ENCODE data around the gene CLEC3B.
"Not testable (repeated sequence)": the region's sequence is repeated elsewhere in the genome, so short reads cannot be mapped to it uniquely, and the experiment has no call there.

CLEC3B gene

GRCh38 chr3:45037720-45038455, 11.8 kb downstream of the CLEC3B start:
- peak; percentile 58 for DNase-seq

GRCh38 chr3:45041666-45042065, 15.6 kb downstream of the CLEC3B start:
- no peak for DNase-seq

GRCh38 chr3:45042162-45042561, 16.1 kb downstream of the CLEC3B start:
- DNase-seq, result no peak

DNA sequence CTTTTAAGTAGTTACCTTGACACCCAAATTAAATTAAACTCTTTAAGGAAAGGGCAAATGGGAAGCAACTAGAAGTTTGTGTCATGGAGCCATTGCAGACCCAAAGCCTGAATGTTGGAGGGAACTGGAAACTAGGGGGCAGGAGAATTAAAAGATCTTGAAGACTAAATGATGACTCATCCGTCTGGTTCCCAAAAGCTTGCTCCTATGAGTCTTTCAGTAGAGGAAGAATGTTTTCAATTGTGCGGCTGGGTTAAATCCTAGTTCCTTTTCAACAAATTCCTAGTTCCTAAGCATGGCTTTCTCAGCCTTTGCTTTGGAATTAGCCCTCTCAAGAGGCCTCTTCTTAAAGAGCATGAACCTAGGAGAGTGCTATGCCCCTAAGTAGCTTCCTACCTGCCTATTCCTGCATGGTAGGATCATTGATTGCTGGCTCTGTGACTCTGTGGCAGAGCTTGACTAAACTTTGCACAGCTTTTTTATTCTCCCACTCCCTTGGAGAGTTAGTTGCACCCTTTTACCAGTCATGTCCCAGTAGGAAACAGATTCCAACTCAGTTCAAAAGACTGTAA, 17.7 kb downstream of the CLEC3B start:
- no peak for DNase-seq

DNA sequence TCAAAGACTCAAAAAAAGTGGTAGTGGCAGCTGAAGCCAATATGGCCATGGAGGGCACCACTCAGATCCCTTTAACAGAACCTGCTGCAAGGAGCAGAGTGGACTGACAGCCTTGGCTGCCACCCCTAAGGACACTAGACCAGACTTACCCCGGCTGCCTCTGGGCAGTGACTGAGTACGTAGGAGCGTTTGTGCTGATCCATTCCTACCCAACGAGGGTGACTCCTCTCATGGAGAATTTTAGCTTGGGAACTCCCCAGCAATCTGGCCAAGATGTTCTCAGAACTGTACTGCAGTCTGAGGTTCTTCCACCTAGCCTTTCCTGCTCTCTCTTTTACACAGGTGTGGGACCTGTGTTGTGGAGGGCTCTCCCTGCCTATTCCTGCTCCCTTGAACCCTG, 22.1 kb downstream of the CLEC3B start:
- DNase-seq, result no peak

DNA sequence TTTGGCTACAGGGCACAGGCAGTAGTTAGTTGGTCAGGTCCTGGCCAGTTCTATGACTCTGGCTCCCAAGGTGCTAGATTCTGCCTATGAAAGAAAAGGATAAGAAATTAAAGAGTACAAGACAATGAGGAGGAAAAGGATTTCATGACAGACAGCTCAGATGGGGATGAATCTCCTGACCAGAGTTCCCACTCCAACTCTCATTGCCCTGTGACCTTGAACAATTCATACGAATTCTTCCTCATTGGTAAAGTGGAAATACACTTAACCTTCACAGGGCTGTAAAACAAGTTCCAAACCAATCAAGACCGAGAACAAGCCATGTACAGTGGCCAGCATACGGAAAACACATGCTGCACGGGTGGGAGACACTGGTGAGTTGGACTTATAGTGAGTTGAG, 23.7 kb downstream of the CLEC3B start:
- no peak for DNase-seq

DNA sequence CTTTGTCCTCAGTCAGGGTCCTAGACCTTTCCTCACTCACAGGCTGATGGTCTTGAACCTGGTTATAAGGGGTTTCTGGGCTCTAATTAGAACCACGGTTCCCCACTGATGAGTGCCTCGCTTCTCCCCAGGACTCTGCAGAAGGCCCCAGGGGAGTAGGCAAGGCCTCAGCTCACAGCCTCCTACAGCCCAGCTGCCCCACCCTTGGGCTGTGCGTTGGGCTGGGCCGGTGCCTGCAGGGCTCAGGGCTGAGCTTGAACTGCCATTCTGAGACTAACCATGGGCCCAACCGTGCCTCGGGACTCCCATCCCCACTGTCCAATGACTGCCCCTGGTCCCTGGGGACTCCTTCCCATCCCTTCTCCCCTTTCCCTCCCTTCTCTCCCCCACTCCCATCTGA, 25.6 kb downstream of the CLEC3B start:
- no peak for DNase-seq

GRCh38 chr3:45053805-45054195, 27.7 kb downstream of the CLEC3B start:
- not testable (repeated sequence) for DNase-seq

- no peak for DNase-seq
These were observed 28.2 kb downstream of the CLEC3B start for GRCh38 chr3:45054196-45054857.

DNA sequence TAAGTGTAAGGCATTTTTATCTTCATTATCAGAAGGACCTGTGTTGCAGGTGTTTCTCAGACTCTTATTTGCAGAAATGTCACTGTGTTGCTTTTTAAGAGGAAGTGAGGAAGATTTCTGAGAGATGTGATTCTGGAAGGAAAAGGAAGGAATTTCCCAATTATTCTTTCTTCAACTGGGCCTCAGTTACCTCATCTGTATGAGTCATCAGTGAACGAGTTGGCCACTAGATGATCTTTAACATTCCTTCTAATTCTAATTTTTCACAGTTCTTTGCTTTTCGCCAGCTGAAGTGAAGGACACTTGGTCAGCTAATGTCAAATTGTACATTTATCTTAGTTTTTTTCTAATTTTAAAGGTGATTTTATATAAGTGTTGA, 28.9 kb downstream of the CLEC3B start:
- DNase-seq, result no peak

DNA sequence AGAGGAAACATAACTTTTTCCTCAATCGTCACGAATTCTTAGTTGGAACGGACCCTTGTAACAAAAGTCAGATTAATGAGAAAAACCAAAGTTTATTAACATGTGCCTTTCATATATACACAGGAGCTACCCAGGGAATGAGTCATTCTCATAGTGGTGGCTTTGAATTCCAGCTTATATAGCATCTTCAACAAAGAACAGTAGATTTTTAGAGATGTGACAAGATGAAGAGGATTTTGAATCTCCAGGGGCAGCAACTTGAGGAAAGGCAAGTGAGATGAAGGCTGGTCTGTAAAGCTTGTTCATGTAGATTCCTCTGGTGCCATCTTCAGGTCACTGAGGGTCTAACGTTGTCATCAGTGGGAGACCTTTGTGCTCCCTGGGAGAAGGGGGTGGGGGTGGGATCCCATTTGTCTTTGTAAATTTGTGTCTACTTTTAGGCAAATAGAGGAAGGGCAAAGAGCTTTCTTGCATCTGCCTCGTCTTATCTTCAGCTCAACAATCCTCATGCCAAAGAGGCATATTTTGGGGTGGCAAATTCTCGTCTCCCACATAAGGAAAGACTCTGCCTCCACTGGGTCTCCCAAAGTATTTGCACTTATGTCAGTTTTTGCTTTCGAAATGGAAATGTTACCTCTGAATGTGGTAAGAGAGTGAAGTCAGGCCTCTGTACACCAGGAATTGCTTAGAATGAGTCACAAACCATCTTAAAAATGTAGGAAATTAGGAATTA, 29.5 kb downstream of the CLEC3B start:
- DNase-seq, result no peak

DNA sequence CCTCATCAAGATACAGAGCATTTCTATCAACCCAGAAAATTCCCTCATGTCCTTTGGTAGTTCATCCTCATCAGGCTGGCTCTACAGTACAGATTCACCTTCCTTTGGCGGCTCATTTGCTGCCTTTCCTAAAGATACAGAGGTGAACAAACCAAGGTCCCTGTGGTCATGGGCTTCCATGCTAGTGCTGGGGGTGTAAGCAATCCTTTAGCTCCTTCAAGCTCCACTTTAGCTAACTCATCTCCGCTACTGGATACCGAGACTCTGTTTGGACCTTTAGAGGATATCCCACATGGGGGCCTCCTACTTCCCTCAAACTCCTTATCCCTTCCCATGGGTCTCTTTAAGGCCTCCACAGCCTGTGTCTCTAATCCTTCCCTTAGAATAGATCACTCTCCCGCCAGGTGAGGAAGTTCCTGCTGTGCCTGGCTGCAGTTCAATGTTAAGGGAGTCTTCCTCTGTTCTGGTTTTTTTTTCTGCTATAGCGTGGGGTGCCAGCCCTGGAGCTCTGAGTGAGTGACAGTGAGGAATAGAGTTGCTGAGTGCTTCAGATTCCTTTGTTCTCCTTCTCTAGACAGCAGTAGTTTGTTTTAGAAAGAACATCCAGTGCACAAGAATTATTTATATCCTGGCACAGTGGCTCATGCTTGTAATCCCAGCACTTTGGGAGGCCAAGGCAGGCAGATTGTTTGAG, 30.7 kb downstream of the CLEC3B start:
- no peak for DNase-seq

DNA sequence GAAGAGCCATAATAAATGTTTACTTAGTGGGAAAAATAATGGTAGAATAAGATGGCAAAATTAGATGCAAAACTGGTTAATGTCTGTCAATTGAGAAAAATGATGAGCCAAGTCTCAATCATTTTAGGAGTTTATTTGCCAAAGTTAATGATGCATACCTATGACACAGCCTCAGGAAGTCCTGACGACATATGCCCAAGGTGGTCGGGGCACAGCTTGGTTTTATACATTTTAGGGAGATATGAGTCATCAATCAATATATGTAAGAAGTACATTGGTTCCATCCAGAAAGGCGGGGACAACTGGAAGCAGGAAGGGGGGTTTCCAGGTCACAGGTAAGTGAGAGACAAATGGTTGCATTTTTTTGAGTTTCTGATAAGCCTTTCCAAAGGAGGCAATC, 31.5 kb downstream of the CLEC3B start:
- no peak for DNase-seq

- DNase-seq, result no peak
These were observed 33.0 kb downstream of the CLEC3B start for GRCh38 chr3:45059132-45059531.

GRCh38 chr3:45060165-45060892, 34.2 kb downstream of the CLEC3B start:
- DNase-seq, result no peak

DNA sequence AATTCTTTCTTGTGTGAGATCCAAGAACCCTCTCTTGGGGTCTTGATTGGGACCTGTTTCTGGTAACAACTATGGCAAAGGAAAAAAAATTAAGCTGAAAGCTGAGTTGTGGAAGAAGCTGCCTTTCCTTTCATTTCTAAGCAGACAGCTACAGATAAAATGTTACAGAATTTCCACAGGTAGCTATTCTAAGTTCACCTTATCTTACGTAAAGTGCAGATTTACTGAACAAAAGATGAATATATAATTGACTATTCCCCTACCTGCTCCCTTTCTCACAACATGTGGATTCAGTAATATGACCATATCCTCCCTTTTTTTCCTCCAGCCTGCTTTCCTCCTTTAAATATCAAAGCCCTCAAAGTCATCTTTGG, 36.6 kb downstream of the CLEC3B start:
- DNase-seq, result no peak

DNA sequence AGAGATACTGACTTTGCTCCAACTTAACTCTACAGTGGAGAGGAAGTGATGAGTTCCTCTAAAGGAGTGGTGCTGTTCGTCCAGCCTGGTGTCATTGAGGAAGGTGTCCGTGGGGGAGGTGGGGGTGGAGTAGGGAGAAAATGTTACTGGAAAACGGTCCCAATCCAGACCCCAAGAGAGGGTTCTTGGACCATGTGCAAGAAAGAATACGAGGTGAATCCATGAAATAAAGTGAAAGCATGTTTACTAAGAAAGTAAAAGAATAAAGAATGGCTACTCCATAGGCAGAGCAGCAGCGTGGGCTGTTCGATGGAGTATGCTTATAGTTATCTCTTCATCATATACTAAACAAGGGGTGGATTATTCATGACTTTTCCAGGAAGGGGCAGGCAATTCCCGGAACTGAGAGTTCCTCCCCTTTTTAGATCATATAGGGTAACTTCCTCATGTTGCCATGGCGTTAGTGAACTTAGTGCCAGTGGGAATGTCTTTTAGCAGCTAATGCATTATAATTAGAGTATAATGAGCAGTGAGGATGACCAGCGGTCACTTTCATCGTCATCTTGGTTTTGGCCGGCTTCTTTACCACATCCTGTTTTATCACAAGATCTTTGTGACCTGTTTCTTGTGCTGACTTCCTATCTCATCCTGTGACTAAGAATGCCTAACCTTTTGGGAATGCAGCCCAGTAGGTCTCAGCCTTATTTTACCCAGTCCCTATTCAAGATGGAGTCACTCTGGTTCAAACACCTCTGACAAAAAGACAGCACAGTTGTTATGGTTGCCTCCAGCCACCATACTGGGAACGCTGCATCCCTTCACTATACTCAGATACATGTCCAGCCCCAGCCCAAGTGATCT, 38.6 kb downstream of the CLEC3B start:
- no peak for DNase-seq

DNA sequence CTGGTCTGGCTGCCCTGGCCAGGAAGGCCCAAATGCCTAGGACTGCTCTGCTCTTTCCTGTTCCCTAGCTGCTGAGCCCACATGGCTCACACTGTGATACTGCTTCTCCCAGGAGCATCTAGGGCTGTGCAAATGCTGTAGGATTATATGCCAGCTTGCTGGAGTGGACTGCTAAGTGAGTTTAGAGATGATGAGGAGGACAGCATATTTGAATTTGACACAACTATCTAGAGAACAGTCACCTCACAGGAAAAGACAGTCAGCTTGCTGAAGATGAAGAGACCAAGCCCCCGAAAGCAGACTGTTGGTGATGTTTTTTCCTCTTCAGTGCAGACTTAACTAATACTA, 39.2 kb downstream of the CLEC3B start:
- DNase-seq, result no peak

DNA sequence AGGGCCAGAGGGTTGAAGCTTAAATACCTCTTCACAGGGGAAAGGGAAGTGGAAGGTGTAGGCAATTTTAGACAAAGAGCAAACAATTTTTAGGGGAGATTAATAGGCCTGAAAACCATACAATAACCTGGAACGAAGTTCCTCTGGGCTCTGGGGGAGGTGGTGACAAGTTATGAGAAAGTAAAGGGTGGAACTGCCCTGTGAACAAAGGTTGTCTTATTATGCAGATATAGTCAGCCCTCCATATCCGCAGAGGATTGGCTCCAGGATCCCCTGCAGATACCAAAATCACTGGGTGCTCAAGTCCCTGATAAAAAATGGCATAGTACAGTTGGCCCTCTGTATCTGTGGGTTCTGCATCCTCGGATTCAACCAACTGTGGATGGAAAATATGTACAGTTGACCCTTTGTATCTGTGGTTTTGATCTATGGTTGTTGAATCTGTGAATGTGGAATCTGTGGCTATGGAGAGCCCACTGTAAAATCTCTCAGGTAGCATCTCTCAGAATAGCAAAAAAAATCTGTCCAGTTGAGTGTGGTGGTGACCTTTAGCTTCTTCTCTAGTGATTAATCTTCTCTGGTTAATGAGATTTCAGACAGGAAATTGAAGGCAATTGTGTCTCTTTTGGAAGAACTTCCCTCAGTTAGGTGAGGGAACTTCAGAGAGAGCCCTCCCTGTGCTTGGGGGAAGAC, 40.2 kb downstream of the CLEC3B start:
- DNase-seq, result no peak

GRCh38 chr3:45067486-45067885, 41.4 kb downstream of the CLEC3B start:
- no peak for DNase-seq

- no peak for DNase-seq
These were observed 41.8 kb downstream of the CLEC3B start for GRCh38 chr3:45067941-45068340.
